GM21717 (cell line): Measurements from ENCODE around the gene PDE4D.
"Not testable (repeated sequence)": the region's sequence is repeated elsewhere in the genome, so short reads cannot be mapped to it uniquely, and the experiment has no call there.

Experiments used
- ATAC-seq: cut with Tn5 transposase; IDR thresholded peaks from one replicate; pipeline ENCODE4 v1.9.1; 2021; ENCODE audit warnings: mild to moderate bottlenecking, moderate library complexity; ENCODE audit not compliant: unreplicated experiment

Gene PDE4D

DNA sequence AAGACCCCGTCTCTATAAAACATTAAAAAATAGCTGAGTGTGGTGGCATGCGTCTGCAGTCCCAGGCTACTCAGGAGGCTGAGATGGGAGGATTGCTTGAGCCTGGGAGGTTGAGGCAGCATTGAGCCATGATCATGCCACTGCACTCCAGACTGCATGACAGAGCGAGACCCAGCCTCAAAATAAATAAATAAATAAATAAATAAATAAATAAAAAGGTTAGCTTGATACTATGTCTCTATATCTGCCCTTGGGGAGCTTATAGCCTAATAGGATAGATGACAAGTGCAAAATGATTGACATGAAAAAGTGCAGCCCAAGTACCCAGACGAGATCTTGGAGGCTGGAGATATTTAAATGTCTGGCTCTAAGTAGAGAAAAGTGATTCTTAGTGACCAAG is 122.6 kb downstream of the PDE4D start:
- no peak for ATAC-seq

DNA sequence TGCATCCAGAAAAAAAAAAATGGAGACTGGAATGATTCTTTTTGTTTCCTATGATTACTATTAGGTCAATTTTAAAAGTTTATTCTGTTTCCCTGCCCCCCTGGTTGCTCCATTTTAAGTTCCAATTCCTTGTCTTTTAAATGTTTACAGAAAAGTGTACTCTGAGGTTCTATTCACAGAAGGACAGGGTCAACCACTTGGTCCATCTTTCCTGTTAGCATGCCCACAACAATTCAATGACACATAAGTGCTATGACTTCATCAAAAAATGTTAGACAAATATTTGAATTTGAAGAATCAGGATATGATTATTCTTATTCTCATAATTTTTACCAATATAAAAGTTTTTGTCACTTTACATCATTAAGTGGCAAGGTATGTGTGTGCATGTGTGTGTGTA is 123.7 kb downstream of the PDE4D start:
- ATAC-seq, result no peak

DNA sequence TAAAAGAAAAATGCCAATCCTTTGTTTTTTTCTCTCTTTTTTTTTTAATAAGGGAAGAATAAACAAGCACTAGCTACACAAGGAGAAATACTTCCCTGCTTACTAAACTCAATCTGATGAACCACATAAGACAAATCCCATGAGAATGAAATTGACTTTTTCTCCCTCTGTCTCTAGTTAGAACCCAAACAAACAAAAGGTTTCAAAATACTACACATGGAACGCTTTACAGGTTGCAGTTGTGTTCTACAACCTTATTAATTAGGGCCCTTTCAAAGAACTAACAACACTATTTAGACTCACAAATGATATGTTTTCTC is 124.5 kb downstream of the PDE4D start:
- no peak for ATAC-seq

DNA sequence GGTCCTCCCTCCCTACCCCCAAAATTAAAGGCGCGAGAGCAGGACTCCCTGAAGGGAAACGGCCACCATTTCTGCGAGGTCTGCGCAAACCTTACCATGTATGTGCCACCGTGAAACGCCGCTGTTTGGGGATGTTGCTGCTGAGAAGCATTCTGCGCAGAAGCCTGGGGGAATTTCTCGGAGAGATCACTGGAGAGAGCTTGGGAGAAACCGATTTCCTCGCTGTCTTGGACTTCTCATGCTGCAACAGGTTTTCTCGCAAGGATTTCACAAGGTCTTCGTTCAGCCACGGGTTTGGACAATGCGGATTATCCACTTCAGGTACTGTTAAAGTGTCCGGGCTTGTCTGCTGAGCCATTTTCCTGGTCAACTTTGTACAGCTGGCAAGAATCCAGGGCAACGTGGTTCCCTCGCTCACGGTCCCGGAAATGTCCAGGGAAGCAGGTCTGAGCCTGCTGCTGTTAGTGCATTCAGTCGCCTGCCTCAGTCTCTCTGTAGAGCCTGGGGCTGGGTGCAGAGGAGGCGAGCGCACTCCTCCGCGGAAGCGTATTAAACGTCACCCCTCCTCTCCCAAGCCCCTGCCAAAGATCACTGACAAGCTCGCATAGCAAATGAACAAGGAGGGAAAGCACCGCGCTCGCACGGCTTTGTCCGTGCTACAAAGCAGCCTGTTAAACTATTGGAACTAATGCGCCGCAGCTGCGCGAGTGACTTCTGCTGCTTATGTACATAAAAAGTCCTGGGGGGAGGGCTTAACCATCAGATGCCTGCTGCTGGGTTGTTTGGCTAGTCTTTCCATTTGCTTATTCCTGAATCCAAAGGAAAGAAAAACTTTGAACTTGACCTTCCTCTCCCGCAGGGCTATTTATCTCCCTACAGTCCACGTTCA is 125.1 kb downstream of the PDE4D start:
- ATAC-seq, result no peak

DNA sequence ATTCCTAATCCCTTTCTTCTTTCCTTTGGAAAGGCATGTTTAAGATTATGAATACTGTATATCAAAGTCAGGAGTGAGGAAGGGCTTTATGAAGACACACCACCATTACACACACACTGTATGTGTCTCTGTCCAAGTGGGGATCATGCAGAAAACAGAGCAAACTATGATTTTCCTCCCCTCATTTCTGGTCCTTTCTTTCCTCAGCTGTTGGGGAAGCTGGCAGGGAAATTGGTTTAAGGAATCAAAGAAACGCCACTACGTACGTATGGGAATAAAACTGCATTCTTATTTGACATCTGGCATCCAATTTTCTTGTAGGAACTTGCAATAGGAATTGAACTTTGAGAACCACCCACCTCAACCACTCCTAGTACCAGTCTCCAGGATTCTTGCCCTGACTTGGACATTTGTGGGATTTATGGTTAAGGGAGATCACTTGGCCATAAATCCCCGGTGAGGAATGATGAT is 125.8 kb downstream of the PDE4D start:
- ATAC-seq, result no peak

DNA sequence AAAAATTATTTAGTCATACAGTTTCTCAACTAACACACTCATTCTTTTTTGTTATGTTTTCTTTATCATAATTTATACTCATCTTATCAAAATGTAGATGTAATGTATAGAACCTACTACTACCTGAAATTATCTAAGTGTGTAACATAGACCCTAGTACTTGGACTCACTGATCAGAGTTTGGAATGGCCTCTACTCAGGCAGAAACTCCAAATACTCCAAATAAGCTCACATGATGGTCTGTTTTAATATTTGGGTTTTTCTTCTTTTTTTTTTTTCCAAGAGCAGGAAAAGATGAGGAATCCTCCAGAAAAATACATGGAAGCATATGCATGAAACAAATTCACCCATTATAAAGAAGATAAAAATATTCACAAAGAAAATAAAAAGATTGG is 126.3 kb downstream of the PDE4D start:
- no peak for ATAC-seq

DNA sequence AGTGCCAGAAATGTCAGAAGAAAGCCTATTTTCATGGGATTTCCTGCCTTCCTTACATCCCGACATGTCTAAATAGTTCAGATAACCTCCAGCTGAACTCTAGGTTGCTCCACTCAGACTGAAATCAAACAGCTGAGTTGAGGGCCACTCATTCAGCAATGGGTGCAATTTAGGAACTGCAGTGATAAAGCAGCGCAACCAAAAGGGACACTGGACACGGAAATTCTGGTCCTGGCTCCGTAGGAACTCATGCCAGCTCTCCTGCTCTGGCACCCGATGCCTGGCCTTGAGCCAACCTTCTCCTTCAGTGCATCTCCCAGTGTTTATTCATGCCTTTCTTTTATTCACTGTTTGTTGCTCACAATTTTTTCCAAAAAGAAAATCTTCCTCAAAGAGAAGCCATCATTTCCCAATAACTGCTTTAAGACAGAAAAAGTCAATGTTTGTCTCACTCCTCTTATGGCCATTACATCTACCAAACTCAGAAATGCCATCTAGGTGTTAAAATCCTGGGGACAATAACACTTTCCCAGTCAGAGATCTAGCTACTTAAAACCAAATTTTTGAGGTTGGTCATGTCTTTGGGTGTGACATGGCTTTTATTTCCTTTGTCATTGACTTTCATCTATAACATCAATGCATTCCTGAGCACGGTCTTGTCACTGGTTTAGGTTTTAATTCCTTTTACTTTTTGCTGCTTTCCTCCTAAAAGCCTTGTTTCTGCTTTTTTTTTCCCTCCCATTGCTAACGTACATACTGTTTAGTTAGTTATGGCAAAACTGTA is 126.9 kb downstream of the PDE4D start:
- no peak for ATAC-seq

DNA sequence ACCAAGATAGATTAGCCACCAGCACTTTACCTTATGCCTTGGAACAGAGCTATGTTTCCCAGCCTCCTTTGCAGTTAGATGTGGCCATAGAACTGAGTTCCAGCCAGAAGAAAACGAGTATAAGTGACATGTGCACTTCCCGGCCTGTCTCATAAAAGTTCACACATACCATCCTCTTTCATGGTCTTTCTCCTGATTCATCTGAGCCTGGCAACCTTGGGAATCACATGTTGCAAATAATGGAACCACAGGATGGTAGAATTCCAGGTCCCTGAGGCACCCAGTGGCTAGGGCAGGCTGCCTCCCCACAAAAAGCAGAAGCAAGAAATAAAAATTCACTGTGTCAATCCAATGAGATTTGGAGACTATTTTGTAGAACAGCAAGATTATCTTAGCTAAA is 128.1 kb downstream of the PDE4D start:
- ATAC-seq, result no peak

DNA sequence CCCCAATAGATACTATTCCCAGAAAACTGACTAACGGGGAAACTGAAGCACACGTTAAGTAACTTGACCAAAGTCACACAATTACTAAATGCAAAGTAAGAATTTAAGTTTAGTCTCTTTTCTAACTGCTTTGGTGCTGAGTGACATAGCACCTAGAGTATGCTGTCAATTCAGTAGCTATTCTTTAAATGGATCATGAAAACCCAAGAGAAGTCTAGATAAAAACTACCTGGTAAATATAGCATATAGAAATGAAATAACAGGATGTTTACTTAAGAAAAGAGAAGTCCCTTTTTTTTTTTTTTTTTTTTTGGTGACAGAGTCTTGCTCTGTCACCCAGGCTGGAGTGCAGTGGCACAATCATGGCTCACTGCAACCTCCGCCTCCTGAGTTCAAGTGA is 129.2 kb downstream of the PDE4D start:
- ATAC-seq, result no peak

DNA sequence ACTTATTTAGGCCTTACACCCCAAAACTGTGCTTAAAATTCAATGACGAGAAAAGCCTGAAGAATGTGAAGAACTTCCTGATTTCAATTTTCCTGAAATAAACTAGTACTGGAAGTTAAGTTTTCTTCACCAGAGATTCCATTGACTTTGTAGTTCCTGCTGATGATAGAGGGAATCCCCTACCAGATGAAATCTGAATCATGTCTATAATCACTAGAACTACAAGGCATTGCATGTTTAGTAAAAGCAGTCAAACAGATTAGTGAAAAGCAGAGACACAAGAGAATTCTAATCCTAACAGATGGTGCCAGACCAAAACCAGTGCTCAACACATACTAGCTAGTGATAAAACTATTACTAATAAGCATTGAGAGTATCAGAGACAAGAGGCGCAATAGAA is 130.0 kb downstream of the PDE4D start:
- ATAC-seq, result no peak

DNA sequence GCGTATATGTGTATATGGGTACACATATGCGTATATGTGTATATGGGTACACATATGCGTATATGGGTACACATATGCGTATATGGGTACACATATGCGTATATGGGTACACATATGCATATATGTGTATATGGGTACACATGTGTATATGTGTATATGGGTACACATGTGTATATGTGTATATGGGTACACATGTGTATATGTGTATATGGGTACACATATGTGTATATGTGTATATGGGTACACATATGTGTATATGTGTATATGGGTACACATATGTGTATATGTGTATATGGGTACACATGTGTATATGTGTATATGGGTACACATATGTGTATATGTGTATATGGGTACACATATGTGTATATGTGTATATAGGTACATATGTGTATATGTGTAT is 131.3 kb downstream of the PDE4D start:
- not testable (repeated sequence) for ATAC-seq

DNA sequence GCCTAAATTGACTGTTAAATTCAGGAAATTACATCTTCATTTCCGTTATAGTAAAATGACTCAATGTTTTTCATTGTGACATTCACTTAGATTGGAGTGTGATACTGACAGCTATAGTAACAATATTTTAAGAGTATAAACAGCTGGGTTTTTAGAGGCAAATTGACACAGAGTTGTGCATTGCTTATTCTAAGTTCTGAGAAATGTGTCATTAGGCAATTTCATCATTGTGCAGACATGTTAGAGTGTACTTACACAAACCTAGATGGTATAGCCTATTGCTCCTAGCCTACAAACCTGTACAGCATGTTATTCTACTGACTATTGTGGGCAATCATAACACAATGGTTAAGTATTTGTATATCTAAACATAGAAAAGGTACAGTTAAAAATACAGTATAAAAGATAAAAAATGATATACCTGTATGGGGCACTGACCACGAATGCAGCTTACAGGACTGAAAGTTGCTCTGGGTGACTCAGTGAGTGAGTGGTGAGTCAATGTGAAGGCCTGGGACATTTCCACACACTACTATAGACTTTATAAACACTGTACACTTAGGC is 132.7 kb downstream of the PDE4D start:
- ATAC-seq, result no peak

DNA sequence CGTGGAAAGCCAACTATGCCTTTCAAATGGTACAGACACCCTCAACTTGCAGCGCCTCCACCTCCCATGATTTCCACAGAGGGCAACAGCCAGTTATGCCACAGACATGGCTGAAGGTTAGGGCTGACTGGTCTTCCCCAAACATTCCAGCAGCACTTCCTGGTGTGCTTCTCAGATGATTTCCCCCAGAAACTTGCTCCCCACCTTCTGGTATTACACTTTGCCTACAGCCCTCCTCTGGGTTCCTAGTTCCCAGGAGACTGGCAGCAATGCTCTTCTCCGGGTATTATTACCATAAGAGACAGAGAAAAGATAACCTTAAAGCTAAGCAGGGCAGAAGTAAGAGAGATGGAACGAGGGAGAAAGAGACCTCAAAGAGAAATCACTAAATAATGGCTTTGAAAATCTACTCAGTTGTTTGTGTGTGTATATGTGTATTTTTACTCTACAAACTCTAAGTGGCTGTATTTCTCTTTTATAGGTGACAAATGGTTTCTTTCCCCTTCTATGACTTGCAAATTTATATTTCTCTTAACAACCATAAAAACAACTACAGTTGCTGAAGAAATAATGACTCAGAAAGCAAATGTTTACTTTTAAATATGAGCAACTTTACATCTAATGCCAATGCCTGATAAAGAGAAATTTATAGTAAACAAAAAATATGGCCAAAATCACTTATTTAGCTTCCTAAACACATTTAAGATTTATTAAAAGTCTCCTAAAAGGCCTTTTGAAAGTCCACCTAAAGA is 133.8 kb downstream of the PDE4D start:
- no peak for ATAC-seq

DNA sequence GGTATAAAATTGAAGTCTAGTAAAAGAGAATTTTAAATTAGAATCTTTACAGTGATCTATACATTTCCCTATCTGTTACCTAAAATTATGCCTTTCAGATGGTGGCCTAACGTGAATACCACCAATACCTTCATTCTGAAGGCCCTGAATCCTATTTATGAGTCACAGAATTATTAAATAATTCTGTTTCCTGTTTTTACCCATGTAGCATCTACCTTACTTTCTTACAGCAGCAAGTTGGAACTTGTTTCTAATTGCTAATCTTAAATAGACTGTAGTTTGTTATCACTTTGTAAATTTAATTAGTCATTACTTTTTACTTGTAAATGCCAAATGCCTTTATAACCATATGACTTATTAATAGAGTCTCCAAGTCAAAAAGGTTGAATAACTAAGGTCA is 135.0 kb downstream of the PDE4D start:
- no peak for ATAC-seq

DNA sequence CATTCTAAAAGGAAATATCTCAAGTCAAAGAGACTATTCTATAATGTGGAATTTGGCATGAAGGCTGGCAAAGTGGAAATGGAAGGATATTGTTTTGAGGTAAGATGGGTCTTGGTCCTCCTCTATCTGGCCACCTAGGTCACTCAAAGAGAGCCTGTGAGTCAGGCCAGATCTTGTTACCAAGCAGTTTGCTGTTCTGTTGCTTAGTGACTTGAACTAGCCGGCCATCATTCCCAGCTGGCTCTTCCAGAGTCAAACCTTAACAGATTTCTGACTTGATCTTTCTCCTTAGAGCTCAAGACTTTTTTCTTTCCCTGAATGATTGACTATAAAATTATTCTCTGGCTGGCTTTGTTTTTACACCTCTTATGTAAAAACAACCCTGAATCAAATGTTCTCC is 136.1 kb downstream of the PDE4D start:
- ATAC-seq, result no peak

DNA sequence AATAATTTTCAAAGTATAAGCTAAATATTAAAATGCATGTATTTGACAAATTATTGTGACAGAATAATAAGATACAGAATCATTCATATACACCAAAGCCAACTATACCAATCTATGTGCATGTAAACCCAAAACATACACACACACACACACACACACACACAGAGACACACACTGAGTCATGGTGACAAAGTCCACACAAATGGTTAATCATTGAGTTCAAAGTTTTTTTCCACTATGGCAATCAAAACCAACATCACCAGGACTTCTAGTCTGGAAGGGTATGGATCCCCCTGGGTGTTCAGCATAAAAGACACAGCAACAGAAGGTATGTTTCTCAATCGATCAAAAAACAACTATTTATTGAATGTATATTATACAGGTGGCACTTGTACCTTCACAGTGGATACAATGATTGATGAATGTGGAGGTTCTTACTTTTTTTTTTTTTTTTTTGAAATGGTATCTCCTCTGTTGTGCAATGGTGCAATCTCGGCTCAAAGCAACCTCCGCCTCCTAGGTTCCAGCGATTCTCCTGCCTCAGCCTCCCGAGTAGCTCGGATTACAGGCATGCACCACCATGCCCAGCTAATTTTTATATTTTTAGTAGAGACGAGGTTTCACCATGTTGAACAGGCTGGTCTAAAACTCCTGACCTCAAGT is 137.0 kb downstream of the PDE4D start:
- no peak for ATAC-seq

DNA sequence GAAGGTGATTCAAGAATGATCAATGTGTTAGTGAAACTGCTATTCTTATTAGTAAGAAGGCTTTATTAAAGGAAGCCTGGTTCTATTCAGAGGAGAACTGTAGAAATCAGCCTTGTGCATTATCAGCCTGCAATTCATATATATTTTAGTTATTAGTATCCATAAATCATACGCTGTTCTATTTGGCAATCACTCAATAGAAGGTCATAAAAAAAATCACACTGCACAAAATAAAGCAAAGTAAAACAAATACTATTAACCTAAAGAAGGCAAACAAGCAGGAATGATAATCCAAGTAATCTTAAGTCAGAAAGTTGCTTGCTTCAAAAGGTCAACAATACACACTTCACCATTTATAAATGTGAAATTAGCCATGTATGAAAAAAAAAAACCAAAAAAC is 138.1 kb downstream of the PDE4D start:
- ATAC-seq, result no peak

DNA sequence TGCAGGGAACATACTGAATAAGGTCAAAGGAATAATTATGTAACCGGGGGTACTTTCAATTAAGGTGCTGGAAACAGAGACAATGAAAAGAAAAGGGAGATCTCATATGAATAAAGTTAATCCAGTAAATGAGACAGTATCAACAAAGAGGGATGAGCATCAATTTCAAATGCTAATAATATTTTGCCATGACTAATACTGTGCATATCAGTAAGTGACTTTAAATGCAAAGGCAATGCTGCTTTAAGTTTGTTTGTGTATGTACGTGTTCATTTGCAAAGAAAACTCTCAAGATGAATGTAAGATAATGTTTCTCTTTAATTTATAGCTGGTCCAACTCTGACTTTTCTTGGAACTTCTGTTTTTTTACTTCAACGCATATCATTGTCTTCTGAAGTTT is 139.9 kb downstream of the PDE4D start:
- ATAC-seq, result no peak

DNA sequence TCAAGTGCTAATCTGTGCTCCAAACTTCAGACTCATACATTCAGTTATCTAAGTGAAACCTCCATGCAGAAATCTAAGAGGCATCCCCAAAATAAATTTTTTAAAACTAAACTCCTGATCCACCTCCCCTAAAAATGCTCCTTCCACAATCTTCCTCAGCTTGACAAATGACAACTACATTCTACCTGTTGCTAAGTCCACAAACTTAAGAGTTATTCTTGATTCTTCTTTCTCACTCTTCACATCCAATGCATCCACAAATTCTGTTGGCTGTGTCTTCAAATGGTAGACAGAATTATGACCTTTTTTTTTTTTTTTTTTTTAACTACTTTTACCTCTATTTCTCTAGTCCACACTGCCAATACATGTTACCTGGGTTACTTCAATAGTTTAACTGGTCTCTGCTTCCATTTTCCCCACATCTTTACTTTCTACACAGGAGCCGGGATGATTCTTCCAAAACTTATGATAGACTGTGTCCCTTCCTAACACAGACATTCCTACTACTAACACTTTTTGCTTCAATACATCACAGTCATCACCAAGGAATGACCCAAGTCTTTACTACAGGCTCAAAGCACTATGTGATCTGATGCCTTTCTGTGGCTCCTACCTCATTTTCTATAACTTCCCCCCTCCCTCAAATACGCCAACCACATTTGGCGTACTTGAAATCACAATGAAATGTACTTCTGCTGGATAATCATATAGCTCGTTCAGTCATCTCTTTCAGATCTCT is 143.6 kb downstream of the PDE4D start:
- ATAC-seq, result no peak

DNA sequence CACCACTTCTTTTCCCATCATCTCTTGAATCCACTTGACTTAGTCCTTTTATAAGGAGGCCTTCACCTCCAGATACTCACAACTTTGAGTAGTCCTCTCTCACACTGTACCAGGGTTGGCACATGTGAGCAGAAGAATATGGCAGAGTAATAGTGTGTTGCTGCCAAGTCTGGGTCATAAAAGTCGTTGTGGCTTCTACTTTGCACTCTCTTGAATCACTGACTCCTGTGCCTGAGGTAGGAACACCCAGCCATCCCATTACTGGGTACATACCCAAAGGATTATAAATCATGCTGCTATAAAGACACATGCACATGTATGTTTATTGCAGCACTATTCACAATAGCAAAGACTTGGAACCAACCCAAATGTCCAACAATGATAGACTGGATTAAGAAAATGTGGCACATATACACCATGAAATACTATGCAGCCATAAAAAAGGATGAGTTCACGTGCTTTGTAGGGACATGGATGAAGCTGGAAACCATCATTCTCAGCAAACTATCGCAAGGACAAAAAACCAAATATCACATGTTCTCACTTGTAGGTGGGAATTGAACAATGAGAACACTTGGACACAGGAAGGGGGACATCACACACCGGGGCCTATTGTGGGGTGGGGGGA is 145.4 kb downstream of the PDE4D start:
- not testable (repeated sequence) for ATAC-seq
